Right lobe of liver (tissue), 6 donors: ENCODE measurements around the gene AK1. TPM values are rescaled to one million over a fixed set of nuclear protein-coding genes. Genes with fewer than 3 reads are reported as not detected.

Experiments
- ATAC-seq, 4 donors: fragments of 200-7000 bp; cut with Tn5 transposase; one replicate each; pipeline ENCODE4 v1.9.1; 2020; ENCODE audit warnings: mild to moderate bottlenecking in 4 of 4, moderate library complexity in 4 of 4
- DNase-seq, 3 donors: peaks; one replicate each; pipeline ENCODE4 v3.0.0-alpha.2; 2020
- H3K27ac ChIP-seq, 3 donors: fragments of 200-600 bp; one replicate each; pipeline ENCODE4 v1.8.0; 2022
- H3K27me3 ChIP-seq, 2 donors: fragments of 200-600 bp; one replicate each; pipeline ENCODE4 v1.8.0; 2022
- H3K36me3 ChIP-seq, 4 donors: fragments of 200-600 bp; sonication (generic) in 1 of 4; one replicate each; pipeline versions ENCODE4 v1.5.1 to v1.8.0; 2017 to 2022; ENCODE audit warnings: control low read depth in 1 of 4
- H3K4me1 ChIP-seq, 4 donors: fragments of 200-600 bp; sonication (generic) in 1 of 4; one replicate each; pipeline versions ENCODE4 v1.5.1 to v1.8.0; 2017 to 2022; ENCODE audit warnings: control low read depth in 1 of 4
- H3K4me3 ChIP-seq, 3 donors: fragments of 200-600 bp; one replicate each; pipeline ENCODE4 v1.8.0; 2022
- H3K9me3 ChIP-seq, 4 donors: fragments of 200-600 bp; sonication (generic) in 1 of 4; one replicate each; pipeline versions ENCODE4 v1.5.1 to v1.8.0; 2017 to 2022; ENCODE audit warnings: control low read depth in 1 of 4
- POLR2A ChIP-seq: fragments of 450-650 bp; IDR thresholded peaks from one replicate; pipeline ENCODE4 v1.6.1; 2017; ENCODE audit warnings: antibody characterized with exemption, mild to moderate bottlenecking
- WGBS: methylation state at CpG from one replicate; pipeline ENCODE4 v1.1.6; 2018; ENCODE audit warnings: low coverage, low lambda C conversion rate; ENCODE audit not compliant: insufficient coverage; ENCODE audit errors: missing lambda C conversion rate; 5-methylcytosine and 5-hydroxymethylcytosine counted together
- intact Hi-C, 2 donors: fragments of 100-400 bp; cut with DNase I; formaldehyde crosslinking; loops; one replicate each; pipeline versions ENCODE4 v1.11.2 to v1.14.1; 2022
- total RNA-seq, 6 experiments: library from RNA; depleted of rRNA in 2 of 6; stranded (reverse); fragments of >200 nt in 2 of 6; fragmentation: NEBNext Ultra II Directional in 3 of 6; extraction: Animal tissue kit (Norgen Biotek cat#: 25700) in 3 of 6; gene quantifications; one replicate each; pipeline versions ENCODE4 v1.1.0 to v1.2.4, GENCODE V29; 2016 to 2023
- TF ChIP-seq, protein P1 (sequence below), 4 donors: fragments of 200-600 bp in 3 of 4; fragments of 450-650 bp in 1 of 4; IDR thresholded peaks; one replicate each; pipeline versions ENCODE4 v1.5.1 to v1.8.0; 2016 to 2022; ENCODE audit warnings: antibody characterized with exemption in 4 of 4, mild to moderate bottlenecking in 2 of 4
- donor health status: DM: no; HTN: yes; CAD: no.
- donor health status: DM: no; HTN: no; CAD: no.
- donor health status: DM: no; HTN: no; CAD: no.
- donor health status: DM: no; HTN: yes; CAD: no.
- donor health status: DM: no; HTN: yes; CAD: no.

Gene AK1
- total RNA-seq, 6 experiments from 2014 or later, result 31.4 to 78.6 (median 51.7) TPM

DNA sequence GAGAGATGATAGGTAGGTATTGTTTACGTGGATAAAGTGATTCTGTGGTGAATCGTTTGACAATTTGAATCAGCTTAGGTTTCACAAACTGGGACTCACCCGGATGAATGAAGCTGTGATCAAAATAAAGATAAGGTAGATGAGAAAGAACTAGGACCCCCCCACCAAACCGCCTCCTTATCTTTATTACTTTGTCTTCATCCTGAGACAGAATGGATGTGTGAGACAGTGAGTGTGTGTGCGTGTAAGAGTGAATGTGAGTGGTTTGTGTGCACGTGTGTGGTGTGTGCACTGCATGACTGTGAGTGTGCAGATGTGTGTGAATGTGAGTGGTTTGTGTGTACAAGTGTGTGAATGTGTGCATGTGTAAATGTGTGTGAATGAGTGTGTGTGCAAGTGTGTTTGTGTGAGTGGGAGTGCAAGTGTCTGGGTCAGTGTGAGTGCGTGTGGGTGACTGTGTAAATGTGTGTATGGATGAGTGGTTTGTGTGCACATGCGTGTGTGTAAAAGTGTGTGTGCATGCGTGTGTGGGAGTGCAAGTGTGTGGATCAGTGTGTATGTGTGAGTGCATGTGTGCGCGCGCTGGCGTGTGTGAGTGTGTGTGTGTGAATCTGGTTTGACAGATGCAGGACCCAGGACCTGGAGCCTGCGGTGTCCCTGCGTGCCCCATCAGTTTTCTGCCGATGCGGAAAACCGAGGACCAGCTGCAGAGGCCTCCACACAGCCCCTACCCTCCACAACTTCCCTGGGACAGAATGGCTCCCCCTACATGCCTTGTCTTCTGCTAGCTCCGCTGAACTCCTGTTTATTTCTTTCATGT, 11.6 kb downstream of the AK1 start:
- intact Hi-C loops, result no loop called here
- H3K27ac ChIP-seq, result no peak overlapping the region
- 76% methylated on average over 17 of the region's 19 CpGs for WGBS
- ATAC-seq, result no peak
- H3K4me1 ChIP-seq, result peaks cover 0 to 4% (median 0%) of the 10 kb centered on the region in 4 donors
- peaks cover 0 to 5% (median 0%) of the 10 kb centered on the region in 4 donors for H3K36me3 ChIP-seq
- H3K27me3 ChIP-seq, result no peaks in the 10 kb centered on the region
- no peak for DNase-seq
- no peaks in the 10 kb centered on the region for H3K9me3 ChIP-seq
- no peak overlapping the region for H3K4me3 ChIP-seq
- no peak for TF ChIP-seq POLR2A
- TF ChIP-seq, protein P1, sequence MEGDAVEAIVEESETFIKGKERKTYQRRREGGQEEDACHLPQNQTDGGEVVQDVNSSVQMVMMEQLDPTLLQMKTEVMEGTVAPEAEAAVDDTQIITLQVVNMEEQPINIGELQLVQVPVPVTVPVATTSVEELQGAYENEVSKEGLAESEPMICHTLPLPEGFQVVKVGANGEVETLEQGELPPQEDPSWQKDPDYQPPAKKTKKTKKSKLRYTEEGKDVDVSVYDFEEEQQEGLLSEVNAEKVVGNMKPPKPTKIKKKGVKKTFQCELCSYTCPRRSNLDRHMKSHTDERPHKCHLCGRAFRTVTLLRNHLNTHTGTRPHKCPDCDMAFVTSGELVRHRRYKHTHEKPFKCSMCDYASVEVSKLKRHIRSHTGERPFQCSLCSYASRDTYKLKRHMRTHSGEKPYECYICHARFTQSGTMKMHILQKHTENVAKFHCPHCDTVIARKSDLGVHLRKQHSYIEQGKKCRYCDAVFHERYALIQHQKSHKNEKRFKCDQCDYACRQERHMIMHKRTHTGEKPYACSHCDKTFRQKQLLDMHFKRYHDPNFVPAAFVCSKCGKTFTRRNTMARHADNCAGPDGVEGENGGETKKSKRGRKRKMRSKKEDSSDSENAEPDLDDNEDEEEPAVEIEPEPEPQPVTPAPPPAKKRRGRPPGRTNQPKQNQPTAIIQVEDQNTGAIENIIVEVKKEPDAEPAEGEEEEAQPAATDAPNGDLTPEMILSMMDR (IDR thresholded peaks at IDR 0.05), result no peak

DNA sequence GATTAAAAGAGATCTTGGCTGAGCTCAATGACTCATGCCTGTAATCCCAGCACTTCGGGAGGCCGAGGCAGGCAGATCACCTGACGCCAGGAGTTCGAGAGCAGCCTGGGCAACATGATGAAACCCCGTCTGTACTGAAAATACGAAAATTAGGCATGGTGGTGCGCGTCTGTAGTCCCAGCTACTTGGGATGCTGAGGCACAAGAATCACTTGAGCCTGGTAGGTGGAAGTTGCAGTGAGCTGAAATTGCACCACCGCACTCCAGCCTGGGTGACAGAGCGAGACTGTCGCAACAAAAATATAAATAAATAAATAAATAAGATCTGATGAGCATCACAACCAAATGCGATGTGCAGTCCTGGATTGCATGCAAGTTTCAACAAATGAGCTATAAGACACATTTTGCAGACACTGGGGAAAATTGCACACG, 14.3 kb downstream of the AK1 start:
- TF ChIP-seq, protein P1 (IDR thresholded peaks at IDR 0.05), result no peak
- TF ChIP-seq POLR2A, result no peak
- DNase-seq, result no peak
- no peaks in the 10 kb centered on the region for H3K27me3 ChIP-seq
- intact Hi-C loops, result no loop called here
- H3K4me1 ChIP-seq, result peaks cover 0 to 11% (median 5%) of the 10 kb centered on the region in 4 donors
- no peak overlapping the region for H3K4me3 ChIP-seq
- 70% methylated on average over 13 of the region's 13 CpGs for WGBS
- no peaks in the 10 kb centered on the region for H3K9me3 ChIP-seq
- no peak for ATAC-seq
- H3K27ac ChIP-seq, result peak overlapping the region in 2 of 3 donors; percentile 51 to 78
- H3K36me3 ChIP-seq, result peaks cover 0 to 4% (median 0%) of the 10 kb centered on the region in 4 donors

DNA sequence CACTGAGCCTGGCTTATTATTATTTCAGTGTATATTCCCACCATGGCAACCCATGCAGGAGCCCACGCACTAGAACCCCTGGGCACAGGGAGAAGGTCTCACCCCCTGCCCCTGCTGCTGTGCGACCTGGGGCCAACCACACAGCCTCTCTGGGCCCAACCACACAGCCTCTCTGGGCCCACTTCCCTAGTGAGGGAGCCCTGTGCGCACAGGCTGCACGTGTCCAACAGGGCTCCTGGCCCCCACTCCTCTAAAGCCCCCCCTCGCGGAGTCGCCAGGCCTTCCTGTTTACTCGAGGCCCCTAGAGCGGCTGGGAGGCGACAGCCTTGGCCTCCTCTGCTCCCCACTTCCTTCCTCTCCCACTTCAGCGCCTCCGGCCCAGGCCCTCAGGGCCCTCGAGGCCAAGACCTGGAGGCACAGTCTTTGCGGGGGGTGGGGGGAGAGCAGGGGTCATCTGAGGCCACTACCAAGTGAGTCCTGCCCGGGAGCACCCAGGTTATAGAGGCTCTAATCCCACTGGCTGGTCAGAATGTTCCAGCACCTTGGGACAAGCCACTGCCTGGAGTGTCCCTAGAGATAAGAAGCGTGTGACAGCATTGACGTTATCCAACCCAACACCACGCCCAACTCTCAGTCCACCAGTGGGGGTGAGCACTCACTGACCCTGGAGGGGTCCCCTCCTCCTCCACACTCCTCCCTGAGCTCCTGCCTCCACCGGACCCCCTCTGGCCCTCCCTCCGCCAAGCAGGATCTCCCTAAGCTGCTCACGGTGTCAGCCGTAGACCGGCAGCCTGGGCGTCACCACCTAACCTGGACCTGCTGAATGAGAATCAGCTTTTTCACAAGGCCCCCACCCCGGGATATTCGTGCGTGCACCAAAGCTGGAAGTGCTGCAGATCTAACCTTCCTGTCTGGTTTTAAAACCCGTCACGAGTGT, 15.1 kb downstream of the AK1 start:
- intact Hi-C loops, result no loop called here
- Histone ChIP-seq H3K27ac (peak overlapping the region; percentile 51 to 78 (median 59)), H3K4me1 (peaks cover 0 to 14% (median 6%) of the 10 kb centered on the region in 4 donors), H3K4me3 (no peak overlapping the region), H3K36me3 (no peaks in the 10 kb centered on the region), H3K9me3 (no peaks in the 10 kb centered on the region), H3K27me3 (no peaks in the 10 kb centered on the region)
- ATAC-seq (peak; percentile 75 to 86 (median 82)), DNase-seq (peak; percentile 79 to 89 (median 88))
- no peak for TF ChIP-seq POLR2A
- TF ChIP-seq, protein P1 (IDR thresholded peaks at IDR 0.05), result no peak
- WGBS, result 38% methylated on average over 18 of the region's 29 CpGs

DNA sequence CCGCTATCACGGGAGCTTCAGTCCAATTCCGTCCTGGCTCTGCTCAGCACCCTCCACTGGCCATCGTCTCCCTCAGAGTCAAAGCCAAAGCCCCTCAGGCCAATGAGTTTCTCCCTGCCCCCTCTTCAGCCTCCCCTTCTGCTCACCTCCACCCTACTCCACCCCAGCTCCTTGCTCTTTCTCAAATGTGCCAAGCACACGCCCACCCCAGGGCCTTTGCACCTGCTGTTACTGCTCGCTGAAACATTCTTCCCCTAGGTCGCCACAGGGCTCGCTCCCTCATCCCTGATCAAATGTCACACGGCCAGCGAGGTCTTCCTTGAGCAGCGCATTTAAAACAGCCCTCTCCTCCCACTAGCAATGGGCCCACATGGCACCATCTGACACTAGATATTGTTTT, 16.7 kb downstream of the AK1 start:
- ATAC-seq (no peak), DNase-seq (no peak)
- no peaks in the 10 kb centered on the region for H3K36me3 ChIP-seq
- WGBS, result 89% methylated on average over 8 of the region's 11 CpGs
- no peaks in the 10 kb centered on the region for H3K9me3 ChIP-seq
- no peaks in the 10 kb centered on the region for H3K27me3 ChIP-seq
- no peak overlapping the region for H3K4me3 ChIP-seq
- peaks cover 0 to 14% (median 6%) of the 10 kb centered on the region in 4 donors for H3K4me1 ChIP-seq
- TF ChIP-seq, protein P1 (IDR thresholded peaks at IDR 0.05), result no peak
- TF ChIP-seq POLR2A, result no peak
- intact Hi-C loops, result no loop called here
- no peak overlapping the region for H3K27ac ChIP-seq
